Measurements from ENCODE around the gene SF3B6. TPM values are rescaled to one million over a fixed set of nuclear protein-coding genes. Genes with fewer than 3 reads are reported as not detected.
"Not testable (repeated sequence)": the region's sequence is repeated elsewhere in the genome, so short reads cannot be mapped to it uniquely, and the experiment has no call there.

SF3B6 gene
- total RNA-seq, 4 donors from 2014 or later, result 86.9 to 121 (median 113) TPM

- intact Hi-C loops (cut with DNase I), result no loop called here
Observed at GRCh38 chr2:24111407-24111901, 35.3 kb upstream of the SF3B6 start.

GRCh38 chr2:24110660-24111303 is 34.7 kb upstream of the SF3B6 start:
- H3K27ac ChIP-seq (replicated peaks in 1 of 4), result no peak overlapping the region
- no peaks in the 10 kb centered on the region for H3K4me1 ChIP-seq
- H3K27me3 ChIP-seq, result no peaks in the 10 kb centered on the region
- no peak for DNase-seq (ENCODE audit: extremely low spot score)
- no peak overlapping the region for H3K4me3 ChIP-seq
- intact Hi-C loops (cut with DNase I), result no loop called here
- 92% methylated on average over 7 of the region's 7 CpGs for WGBS
- H3K9me3 ChIP-seq, result no peaks in the 10 kb centered on the region
- TF ChIP-seq EP300 (IDR thresholded peaks at IDR 0.05), result no peak
- TF ChIP-seq POLR2A (IDR thresholded peaks at IDR 0.05; ENCODE audit: low read depth), result no peak
- TF ChIP-seq POLR2AphosphoS5 (IDR thresholded peaks at IDR 0.05), result no peak
- TF ChIP-seq CTCF (IDR thresholded peaks at IDR 0.05), result no peak
- H3K36me3 ChIP-seq, result peaks cover 0 to 14% (median 0%) of the 10 kb centered on the region in 4 donors

More at GRCh38 chr2:24111407-24111901, 35.3 kb upstream of the SF3B6 start:
- Histone ChIP-seq H3K4me1 (no peaks in the 10 kb centered on the region), H3K36me3 (peaks cover 0 to 14% (median 0%) of the 10 kb centered on the region in 4 donors), H3K9me3 (no peaks in the 10 kb centered on the region), H3K4me3 (no peak overlapping the region), H3K27me3 (no peaks in the 10 kb centered on the region), H3K27ac (replicated peaks in 1 of 4) (no peak overlapping the region)
- TF ChIP-seq EP300 (IDR thresholded peaks at IDR 0.05), result no peak
- TF ChIP-seq CTCF (IDR thresholded peaks at IDR 0.05), result no peak
- WGBS, result 64% methylated on average over 2 of the region's 2 CpGs
- no peak for DNase-seq (ENCODE audit: extremely low spot score)

GRCh38 chr2:24109431-24109830 is 33.3 kb upstream of the SF3B6 start:
- H3K4me1 ChIP-seq; H3K9me3 ChIP-seq; intact Hi-C loops (cut with DNase I); H3K27ac ChIP-seq (replicated peaks in 1 of 4); H3K27me3 ChIP-seq; DNase-seq (ENCODE audit: extremely low spot score); H3K4me3 ChIP-seq: not testable (repeated sequence)
- peaks cover 0 to 13% (median 3%) of the 10 kb centered on the region in 4 donors for H3K36me3 ChIP-seq
- 100% methylated on average over 1 of the region's 1 CpG for WGBS

GRCh38 chr2:24107336-24107735 is 31.2 kb upstream of the SF3B6 start:
- H3K4me3 ChIP-seq, result no peak overlapping the region
- TF ChIP-seq CTCF (IDR thresholded peaks at IDR 0.05), result no peak
- no peak for TF ChIP-seq EP300 (IDR thresholded peaks at IDR 0.05)
- TF ChIP-seq POLR2AphosphoS5 (IDR thresholded peaks at IDR 0.05), result no peak
- TF ChIP-seq POLR2A (IDR thresholded peaks at IDR 0.05; ENCODE audit: low read depth), result no peak
- H3K36me3 ChIP-seq, result peaks cover 0 to 22% (median 9%) of the 10 kb centered on the region in 4 donors
- WGBS, result 46% methylated on average over 1 of the region's 1 CpG
- no peak overlapping the region for H3K27ac ChIP-seq (replicated peaks in 1 of 4)
- intact Hi-C loops (cut with DNase I), result no loop called here
- no peak for DNase-seq (ENCODE audit: extremely low spot score)
- no peaks in the 10 kb centered on the region for H3K4me1 ChIP-seq
- H3K27me3 ChIP-seq, result no peaks in the 10 kb centered on the region
- no peaks in the 10 kb centered on the region for H3K9me3 ChIP-seq

- peaks cover 0 to 25% (median 9%) of the 10 kb centered on the region in 4 donors for H3K36me3 ChIP-seq
- intact Hi-C loops (cut with DNase I), result no loop called here
- TF ChIP-seq EP300 (IDR thresholded peaks at IDR 0.05) (no peak), POLR2AphosphoS5 (IDR thresholded peaks at IDR 0.05) (no peak), CTCF (IDR thresholded peaks at IDR 0.05) (no peak), POLR2A (IDR thresholded peaks at IDR 0.05; ENCODE audit: low read depth) (no peak)
- H3K9me3 ChIP-seq, result no peaks in the 10 kb centered on the region
- no peak overlapping the region for H3K27ac ChIP-seq (replicated peaks in 1 of 4)
- no peaks in the 10 kb centered on the region for H3K27me3 ChIP-seq
- no peak for DNase-seq (ENCODE audit: extremely low spot score)
- no peaks in the 10 kb centered on the region for H3K4me1 ChIP-seq
- no peak overlapping the region for H3K4me3 ChIP-seq
Observed at GRCh38 chr2:24106786-24107185, 30.7 kb upstream of the SF3B6 start.
